ENCODE results near the gene GAS6.
"Not testable (repeated sequence)": the region's sequence is repeated elsewhere in the genome, so short reads cannot be mapped to it uniquely, and the experiment has no call there.

Gene GAS6

GRCh38 chr13:113796964-113797676, 66.8 kb downstream of the GAS6 start:
- no peak overlapping the region for H3K4me3 ChIP-seq (ENCODE audit: low read depth, low read length)
- H3K36me3 ChIP-seq (replicated peaks), result no peaks in the 10 kb centered on the region
- no peak for DNase-seq
- TF ChIP-seq, protein P1, sequence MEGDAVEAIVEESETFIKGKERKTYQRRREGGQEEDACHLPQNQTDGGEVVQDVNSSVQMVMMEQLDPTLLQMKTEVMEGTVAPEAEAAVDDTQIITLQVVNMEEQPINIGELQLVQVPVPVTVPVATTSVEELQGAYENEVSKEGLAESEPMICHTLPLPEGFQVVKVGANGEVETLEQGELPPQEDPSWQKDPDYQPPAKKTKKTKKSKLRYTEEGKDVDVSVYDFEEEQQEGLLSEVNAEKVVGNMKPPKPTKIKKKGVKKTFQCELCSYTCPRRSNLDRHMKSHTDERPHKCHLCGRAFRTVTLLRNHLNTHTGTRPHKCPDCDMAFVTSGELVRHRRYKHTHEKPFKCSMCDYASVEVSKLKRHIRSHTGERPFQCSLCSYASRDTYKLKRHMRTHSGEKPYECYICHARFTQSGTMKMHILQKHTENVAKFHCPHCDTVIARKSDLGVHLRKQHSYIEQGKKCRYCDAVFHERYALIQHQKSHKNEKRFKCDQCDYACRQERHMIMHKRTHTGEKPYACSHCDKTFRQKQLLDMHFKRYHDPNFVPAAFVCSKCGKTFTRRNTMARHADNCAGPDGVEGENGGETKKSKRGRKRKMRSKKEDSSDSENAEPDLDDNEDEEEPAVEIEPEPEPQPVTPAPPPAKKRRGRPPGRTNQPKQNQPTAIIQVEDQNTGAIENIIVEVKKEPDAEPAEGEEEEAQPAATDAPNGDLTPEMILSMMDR (IDR thresholded peaks at IDR 0.05; ENCODE audit: low read depth, low read length, missing control alignments), result no peak
- no peaks in the 10 kb centered on the region for H3K27me3 ChIP-seq (replicated peaks)
- in situ Hi-C loops (cut with HindIII; ENCODE audit: low pct_ligation_motif_present, low sequenced_read_pairs), result no loop called here
- no peak overlapping the region for H3K27ac ChIP-seq

GRCh38 chr13:113796211-113796963, 67.5 kb downstream of the GAS6 start:
- H3K36me3 ChIP-seq (replicated peaks), result no peaks in the 10 kb centered on the region
- TF ChIP-seq, protein P1 (IDR thresholded peaks at IDR 0.05; ENCODE audit: low read depth, low read length, missing control alignments), result no peak
- H3K27ac ChIP-seq, result no peak overlapping the region
- in situ Hi-C loops (cut with HindIII; ENCODE audit: low pct_ligation_motif_present, low sequenced_read_pairs), result no loop called here
- peaks cover 3% of the 10 kb centered on the region for H3K27me3 ChIP-seq (replicated peaks)
- no peak for DNase-seq
- H3K4me3 ChIP-seq (ENCODE audit: low read depth, low read length), result no peak overlapping the region

GRCh38 chr13:113795362-113795761, 68.5 kb downstream of the GAS6 start:
- H3K36me3 ChIP-seq (replicated peaks); in situ Hi-C loops (cut with HindIII; ENCODE audit: low pct_ligation_motif_present, low sequenced_read_pairs); H3K27ac ChIP-seq; H3K4me3 ChIP-seq (ENCODE audit: low read depth, low read length); DNase-seq; H3K27me3 ChIP-seq (replicated peaks): not testable (repeated sequence)

- Histone ChIP-seq H3K27ac (no peak overlapping the region), H3K4me3 (ENCODE audit: low read depth, low read length) (no peak overlapping the region), H3K36me3 (replicated peaks) (no peaks in the 10 kb centered on the region), H3K27me3 (replicated peaks) (peaks cover 3% of the 10 kb centered on the region)
- no peak for DNase-seq
- TF ChIP-seq, protein P1 (IDR thresholded peaks at IDR 0.05; ENCODE audit: low read depth, low read length, missing control alignments), result no peak
- in situ Hi-C loops (cut with HindIII; ENCODE audit: low pct_ligation_motif_present, low sequenced_read_pairs), result no loop called here
These were observed 69.1 kb downstream of the GAS6 start for GRCh38 chr13:113794764-113795173.

GRCh38 chr13:113794086-113794485, 69.8 kb downstream of the GAS6 start:
- DNase-seq, result no peak
- no peak overlapping the region for H3K4me3 ChIP-seq (ENCODE audit: low read depth, low read length)
- TF ChIP-seq, protein P1 (IDR thresholded peaks at IDR 0.05; ENCODE audit: low read depth, low read length, missing control alignments), result no peak
- in situ Hi-C loops (cut with HindIII; ENCODE audit: low pct_ligation_motif_present, low sequenced_read_pairs), result no loop called here
- H3K27ac ChIP-seq, result no peak overlapping the region
- H3K36me3 ChIP-seq (replicated peaks), result no peaks in the 10 kb centered on the region
- H3K27me3 ChIP-seq (replicated peaks), result peaks cover 3% of the 10 kb centered on the region

DNA sequence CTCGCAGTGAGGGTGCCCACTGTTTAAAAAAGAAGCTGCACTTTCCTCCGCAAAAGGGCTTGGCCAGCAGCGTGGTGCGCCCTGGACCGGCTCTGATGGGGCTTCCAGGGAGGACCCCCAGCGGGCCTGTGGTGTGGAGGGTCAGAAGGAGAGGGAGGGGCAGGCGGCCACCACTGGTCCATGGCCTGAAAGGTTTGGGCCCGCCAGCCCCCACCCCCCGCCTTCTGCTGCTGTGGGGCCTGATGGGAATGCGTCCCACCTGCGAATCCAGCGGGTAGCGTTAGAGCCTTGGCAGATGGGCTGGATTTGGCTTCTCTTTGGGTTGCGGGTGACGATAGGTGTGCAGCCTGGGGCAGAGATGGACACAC, 70.2 kb downstream of the GAS6 start:
- in situ Hi-C loops (cut with HindIII; ENCODE audit: low pct_ligation_motif_present, low sequenced_read_pairs), result no loop called here
- Histone ChIP-seq H3K27ac (no peak overlapping the region), H3K4me3 (ENCODE audit: low read depth, low read length) (no peak overlapping the region), H3K36me3 (replicated peaks) (no peaks in the 10 kb centered on the region), H3K27me3 (replicated peaks) (peaks cover 3% of the 10 kb centered on the region)
- TF ChIP-seq, protein P1 (IDR thresholded peaks at IDR 0.05; ENCODE audit: low read depth, low read length, missing control alignments), result no peak
- DNase-seq, result no peak

Measured in brain microvascular endothelial cell (primary cell).